K562 (cell line): Measurements from ENCODE around the gene BGN. TPM values are rescaled to one million over a fixed set of nuclear protein-coding genes. Genes with fewer than 3 reads are reported as not detected.

Source experiments
- ATAC-seq: fragments of 200-7000 bp; cut with Tn5 transposase; 3 replicates; pipeline ENCODE4 v1.9.1; 2020; ENCODE audit warnings: moderate library complexity
- BruUV-seq: library from RNA; stranded (reverse); fragments of 400-500 nt; replicated peaks from 2 replicates; lab custom pipeline; 2021; lab: Mats Ljungman, UMichigan
- CTCF ChIA-PET: fragments of 300-600 bp; formaldehyde crosslinking; extraction: SDS; loops from one replicate; lab custom pipeline; 2021; ENCODE audit warnings: low intra/inter-chr PET ratio; lab: Yijun Ruan, JAX
- POLR2A ChIA-PET: fragments of 300-600, 350-650 bp; sonication (Branson Sonifier 250); formaldehyde crosslinking; extraction: SDS; loops from one replicate; lab custom pipeline; 2021; ENCODE audit warnings: antibody characterized with exemption, inconsistent platforms; lab: Yijun Ruan, JAX
- DNase-seq, 4 experiments: peaks; one replicate each; pipeline versions ENCODE4 v3.0.0 to v3.0.0-alpha.2; 2011 to 2018; ENCODE audit warnings: low spot score in 3 of 4, mixed read lengths in 3 of 4; ENCODE audit errors: extremely low read depth in 1 of 4
- FAIRE-seq: peaks from 2 replicates; lab custom pipeline; 2011; peaks lifted over from hg19 to GRCh38; lab: Jason Lieb, UNC
- H2AFZ ChIP-seq: 2 replicates; pipeline ENCODE4 v1.6.0; 2011; ENCODE audit warnings: low read depth, low read length, control low read depth, inconsistent platforms
- H3K27ac ChIP-seq: fragments of 200-600 bp; 3 replicates; pipeline ENCODE4 v1.8.0; 2011; ENCODE audit warnings: low read depth, mild to moderate bottlenecking, control low read depth, inconsistent platforms, low read length, moderate library complexity, mixed read lengths; ENCODE audit errors: extremely low read depth
- H3K27me3 ChIP-seq, 2 experiments: fragments of 300-600 bp in 1 of 2; 2 replicates in 1 of 2; 3 replicates in 1 of 2; pipeline versions ENCODE4 v1.6.0 to v1.8.0; 2011; ENCODE audit warnings: inconsistent platforms in 2 of 2, low read length in 2 of 2, mild to moderate bottlenecking in 1 of 2, mixed read lengths in 1 of 2, moderate library complexity in 1 of 2; ENCODE audit not compliant: control insufficient read depth in 2 of 2, insufficient read depth in 2 of 2
- H3K36me3 ChIP-seq: fragments of 300-600 bp; 3 replicates; pipeline ENCODE4 v1.8.0; 2011; ENCODE audit warnings: mild to moderate bottlenecking, low read length, inconsistent platforms; ENCODE audit not compliant: control insufficient read depth, insufficient read depth
- H3K4me1 ChIP-seq, 2 experiments: fragments of 200-600 bp in 1 of 2; replicated peaks in 1 of 2; 2 replicates in 1 of 2; 3 replicates in 1 of 2; pipeline versions ENCODE4 v1.5.1 to v1.8.0; 2011; ENCODE audit warnings: inconsistent platforms in 2 of 2, low read length in 2 of 2, mild to moderate bottlenecking in 1 of 2, mixed read lengths in 1 of 2, moderate library complexity in 1 of 2; ENCODE audit not compliant: control insufficient read depth in 2 of 2, insufficient read depth in 2 of 2
- H3K4me2 ChIP-seq: 2 replicates; pipeline ENCODE4 v1.6.1; 2011; ENCODE audit warnings: low read length, control low read depth, inconsistent platforms, mixed read lengths; ENCODE audit not compliant: insufficient read depth
- H3K4me3 ChIP-seq: fragments of 200-600 bp; sonication (generic), shearing (Covaris generic); 2 replicates; pipeline ENCODE4 v1.5.1; 2016; ENCODE audit warnings: control low read depth, inconsistent platforms
- H3K79me2 ChIP-seq: fragments of 200-600 bp; 3 replicates; pipeline ENCODE4 v1.8.0; 2011; ENCODE audit warnings: low read length, inconsistent platforms; ENCODE audit not compliant: control insufficient read depth, insufficient read depth
- H3K9ac ChIP-seq, 2 experiments: 2 replicates each; pipeline versions ENCODE4 v1.6.0 to v1.6.1; 2011; ENCODE audit warnings: low read depth in 2 of 2, low read length in 2 of 2, control low read depth in 1 of 2, inconsistent platforms in 1 of 2, mild to moderate bottlenecking in 1 of 2, mixed read lengths in 1 of 2; ENCODE audit not compliant: insufficient read depth in 1 of 2
- H3K9me1 ChIP-seq: one replicate; pipeline ENCODE4 v1.6.0; 2011; ENCODE audit warnings: inconsistent platforms, mild to moderate bottlenecking, low read length, moderate library complexity; ENCODE audit not compliant: control insufficient read depth, insufficient read depth
- H3K9me3 ChIP-seq: replicated peaks from 2 replicates; pipeline ENCODE4 v1.5.1; 2011; ENCODE audit warnings: low read depth, low read length, inconsistent platforms; ENCODE audit not compliant: control insufficient read depth, insufficient read depth
- H4K20me1 ChIP-seq: replicated peaks from 2 replicates; pipeline ENCODE4 v1.6.1; 2011; ENCODE audit warnings: low read length, inconsistent platforms, mixed read lengths; ENCODE audit not compliant: control insufficient read depth, insufficient read depth
- ARID3B ChIP-seq: fragments of 250-450 bp; sonication (Bioruptor Pico); IDR thresholded peaks from 2 replicates; pipeline ENCODE4 v1.4.0; 2020; ENCODE audit warnings: borderline replicate concordance
- ERF ChIP-seq: fragments of 450-650 bp; formaldehyde crosslinking; IDR thresholded peaks from 2 replicates; pipeline ENCODE4 v1.4.0; 2020; ENCODE audit warnings: mild to moderate bottlenecking, mixed read lengths
- MAX ChIP-seq: sonication (generic); formaldehyde crosslinking; IDR thresholded peaks from 2 replicates; pipeline ENCODE4 v1.9.0; 2022; ENCODE audit warnings: mild to moderate bottlenecking, missing genetic modification reagents
- YY1 ChIP-seq, 3 experiments: IDR thresholded peaks; 2 replicates each; pipeline ENCODE4 v1.6.1; 2011; ENCODE audit warnings: low read length in 2 of 3, mild to moderate bottlenecking in 2 of 3, moderate library complexity in 2 of 3, borderline replicate concordance in 1 of 3, control low read depth in 1 of 3, low read depth in 1 of 3; ENCODE audit not compliant: insufficient read depth in 3 of 3, insufficient replicate concordance in 2 of 3, control insufficient read depth in 1 of 3, insufficient read length in 1 of 3; ENCODE audit errors: extremely low read depth in 1 of 3
- WGBS: fragments of 100-300 bp; shearing (Covaris generic); methylation state at CpG from one replicate; pipeline ENCODE4 v1.1.6; 2016; ENCODE audit warnings: low coverage, mixed read lengths; ENCODE audit not compliant: insufficient coverage; ENCODE audit errors: missing lambda C conversion rate; 5-methylcytosine and 5-hydroxymethylcytosine counted together
- in situ Hi-C: fragments of 300-500 bp; cut with MboI; formaldehyde crosslinking; loops from 4 replicates; pipeline ENCODE4 v1.15.0; 2018; ENCODE audit warnings: inconsistent platforms, mixed read lengths
- intact Hi-C: fragments of 100-400 bp; cut with micrococcal nuclease; formaldehyde crosslinking; loops from 2 replicates; pipeline ENCODE4 v1.14.2; 2022
- polyA plus RNA-seq, 8 experiments: library from polyadenylated mRNA; depleted of rRNA in 4 of 8; stranded (reverse) in 5 of 8; unstranded in 3 of 8; fragments of >200 nt; fragmentation: Nextera tagmentation in 2 of 8; fragmentation: Illumina TruSeq in 1 of 8; extraction: Ambion mirVana in 2 of 8; extraction: Trizol in 1 of 8; gene quantifications; 2 replicates each; pipeline versions ENCODE4 v1.2.1 to v1.2.3, GENCODE V29; 2011 to 2014; ENCODE audit warnings: inconsistent platforms in 1 of 8, missing spikeins in 1 of 8
- total RNA-seq, 7 experiments: library from RNA; depleted of rRNA in 6 of 7; stranded (reverse); fragments of >200 nt in 6 of 7; fragmentation: Illumina TruSeq in 2 of 7; extraction: Trizol in 2 of 7; gene quantifications; 2 replicates each; pipeline versions ENCODE4 v1.2.1 to v1.2.3, GENCODE V29; 2011 to 2021; ENCODE audit warnings: low replicate concordance in 1 of 7
- TF ChIP-seq, protein P1 (sequence below): fragments of 450-650 bp; IDR thresholded peaks from 2 replicates; pipeline ENCODE4 v1.6.1; 2018; ENCODE audit not compliant: partially characterized antibody

Gene BGN
- total and polyA plus RNA-seq, 9 of the 15 experiments (the other 6 are each of a cell fraction or from before 2014, with no cell fraction given), result 0.11 TPM; not detected in 8

- H3K9me1 ChIP-seq, result no peaks in the 10 kb centered on the region
- TF ChIP-seq YY1 (IDR thresholded peaks at IDR 0.05; ENCODE audit: borderline replicate concordance in 1 of 3, control insufficient read depth in 1 of 3, extremely low read depth in 1 of 3, insufficient read depth in 3 of 3, insufficient read length in 1 of 3, insufficient replicate concordance in 2 of 3, low read depth in 1 of 3, low read length in 2 of 3) (no peak), MAX (CRISPR knock-in tag) (peak; percentile 25; the same call in 1 of the 2 replicates)
- TF ChIP-seq, all 486 proteins: peak for 1
- ATAC-seq, result no peak
- no peak for DNase-seq
- no peak for FAIRE-seq
- no peak overlapping the region for H3K27ac ChIP-seq
- no peak overlapping the region for H3K9ac ChIP-seq
- 46% methylated on average over 15 of the region's 15 CpGs for WGBS
- no peaks in the 10 kb centered on the region for H3K9me3 ChIP-seq
- no peak overlapping the region for H3K4me3 ChIP-seq
- 0 out of 2 replicates have a peak overlapping the region, but pooled peaks have one; percentile 16 for H2AFZ ChIP-seq
- ChIA-PET CTCF (no interaction called here), POLR2A (no interaction called here)
- in situ Hi-C loops, result no loop called here
- BruUV-seq, result no TSS peak
- intact Hi-C loops, result no loop called here
- H3K36me3 ChIP-seq, result no peaks in the 10 kb centered on the region
- no peaks in the 10 kb centered on the region for H3K79me2 ChIP-seq
- H4K20me1 ChIP-seq, result no peaks in the 10 kb centered on the region
- H3K4me2 ChIP-seq, result no peak overlapping the region
- H3K4me1 ChIP-seq, result peaks cover 0 to 12% of the 10 kb centered on the region in 2 experiments; a peak in 2 of 5 replicates
- H3K27me3 ChIP-seq, result peaks cover 4 to 64% of the 10 kb centered on the region in 2 experiments; a peak in 4 of 5 replicates
Measured at GRCh38 chrX:153533091-153533490, 38.3 kb downstream of the BGN start.

- no peak for FAIRE-seq
- Histone ChIP-seq H2AFZ (no peak overlapping the region), H3K4me2 (no peak overlapping the region), H3K79me2 (no peaks in the 10 kb centered on the region), H3K9ac (no peak overlapping the region), H3K27ac (no peak overlapping the region), H3K9me3 (no peaks in the 10 kb centered on the region), H3K9me1 (no peaks in the 10 kb centered on the region)
- no TSS peak for BruUV-seq
- POLR2A ChIA-PET, result interaction anchor here (1.0 kb wide), 1 partner anchor 130 kb away, joined by 3 read pairs; no protein-coding TSS in a partner anchor
- CTCF ChIA-PET, result no interaction called here
- no peak for ATAC-seq
- intact Hi-C loops, result loop anchor here (5.0 kb wide), 2 partner anchors 110 to 130 kb away; partner anchors contain the start of gene DUSP9
- WGBS, result 14% methylated on average over 2 of the region's 11 CpGs
- TF ChIP-seq ARID3B, result no peak
- TF ChIP-seq ERF, result no peak
- TF ChIP-seq, protein P1, sequence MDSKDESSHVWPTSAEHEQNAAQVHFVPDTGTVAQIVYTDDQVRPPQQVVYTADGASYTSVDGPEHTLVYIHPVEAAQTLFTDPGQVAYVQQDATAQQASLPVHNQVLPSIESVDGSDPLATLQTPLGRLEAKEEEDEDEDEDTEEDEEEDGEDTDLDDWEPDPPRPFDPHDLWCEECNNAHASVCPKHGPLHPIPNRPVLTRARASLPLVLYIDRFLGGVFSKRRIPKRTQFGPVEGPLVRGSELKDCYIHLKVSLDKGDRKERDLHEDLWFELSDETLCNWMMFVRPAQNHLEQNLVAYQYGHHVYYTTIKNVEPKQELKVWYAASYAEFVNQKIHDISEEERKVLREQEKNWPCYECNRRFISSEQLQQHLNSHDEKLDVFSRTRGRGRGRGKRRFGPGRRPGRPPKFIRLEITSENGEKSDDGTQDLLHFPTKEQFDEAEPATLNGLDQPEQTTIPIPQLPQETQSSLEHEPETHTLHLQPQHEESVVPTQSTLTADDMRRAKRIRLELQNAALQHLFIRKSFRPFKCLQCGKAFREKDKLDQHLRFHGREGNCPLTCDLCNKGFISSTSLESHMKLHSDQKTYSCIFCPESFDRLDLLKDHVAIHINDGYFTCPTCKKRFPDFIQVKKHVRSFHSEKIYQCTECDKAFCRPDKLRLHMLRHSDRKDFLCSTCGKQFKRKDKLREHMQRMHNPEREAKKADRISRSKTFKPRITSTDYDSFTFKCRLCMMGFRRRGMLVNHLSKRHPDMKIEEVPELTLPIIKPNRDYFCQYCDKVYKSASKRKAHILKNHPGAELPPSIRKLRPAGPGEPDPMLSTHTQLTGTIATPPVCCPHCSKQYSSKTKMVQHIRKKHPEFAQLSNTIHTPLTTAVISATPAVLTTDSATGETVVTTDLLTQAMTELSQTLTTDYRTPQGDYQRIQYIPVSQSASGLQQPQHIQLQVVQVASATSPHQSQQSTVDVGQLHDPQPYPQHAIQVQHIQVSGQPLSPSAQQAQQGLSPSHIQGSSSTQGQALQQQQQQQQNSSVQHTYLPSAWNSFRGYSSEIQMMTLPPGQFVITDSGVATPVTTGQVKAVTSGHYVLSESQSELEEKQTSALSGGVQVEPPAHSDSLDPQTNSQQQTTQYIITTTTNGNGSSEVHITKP, result no peak
- TF ChIP-seq, all 486 proteins: peak for 0
- Histone ChIP-seq H3K36me3 (no peaks in the 10 kb centered on the region), H3K27me3 (peaks cover 0 to 59% of the 10 kb centered on the region in 2 experiments; a peak in 4 of 5 replicates), H3K4me1 (peaks cover 0 to 33% of the 10 kb centered on the region in 2 experiments; a peak in 2 of 5 replicates), H4K20me1 (0 out of 2 replicates have a peak, but pooled peaks cover 4% of the 10 kb centered on the region), H3K4me3 (no peak overlapping the region)
- DNase-seq, result no peak
- in situ Hi-C loops, result no loop called here
Measured at GRCh38 chrX:153537080-153537479, 42.3 kb downstream of the BGN start.
